HEK293 (cell line): Measurements from ENCODE around the gene VMO1.

ENCODE experiments used
- BCL11B ChIP-seq: fragments of 450-650 bp; formaldehyde crosslinking; IDR thresholded peaks from 2 replicates; pipeline ENCODE4 v1.5.1; 2016; ENCODE audit warnings: low read depth, missing biosample characterization, missing genetic modification characterization
- GFI1B ChIP-seq: fragments of 450-650 bp; formaldehyde crosslinking; IDR thresholded peaks from 2 replicates; pipeline ENCODE4 v1.5.1; 2016; ENCODE audit warnings: missing biosample characterization, missing genetic modification characterization
- GLIS1 ChIP-seq: fragments of 450-650 bp; formaldehyde crosslinking; IDR thresholded peaks from 2 replicates; pipeline ENCODE4 v1.5.1; 2016; ENCODE audit warnings: missing biosample characterization, missing genetic modification characterization
- HOXD13 ChIP-seq: sonication (generic); formaldehyde crosslinking; IDR thresholded peaks from 2 replicates; pipeline ENCODE4 v1.8.0; 2022; ENCODE audit warnings: missing genetic modification reagents, borderline replicate concordance
- KLF1 ChIP-seq: fragments of 450-650 bp; formaldehyde crosslinking; IDR thresholded peaks from 2 replicates; pipeline ENCODE4 v1.5.1; 2016; ENCODE audit warnings: missing biosample characterization, missing genetic modification characterization
- PRDM1 ChIP-seq: fragments of 450-650 bp; formaldehyde crosslinking; IDR thresholded peaks from 2 replicates; pipeline ENCODE4; 2016; ENCODE audit warnings: missing biosample characterization, missing genetic modification characterization
- SP3 ChIP-seq: fragments of 450-650 bp; formaldehyde crosslinking; IDR thresholded peaks from 2 replicates; pipeline ENCODE4 v1.5.1; 2016; ENCODE audit warnings: missing biosample characterization, missing genetic modification characterization
- YY2 ChIP-seq: fragments of 450-650 bp; formaldehyde crosslinking; IDR thresholded peaks from 2 replicates; pipeline ENCODE4 v1.5.1; 2016; ENCODE audit warnings: missing biosample characterization, missing genetic modification characterization
- ZBTB17 ChIP-seq: fragments of 450-650 bp; formaldehyde crosslinking; IDR thresholded peaks from 2 replicates; pipeline ENCODE4 v1.5.1; 2016; ENCODE audit warnings: missing biosample characterization, missing genetic modification characterization
- ZBTB48 ChIP-seq: fragments of 450-650 bp; formaldehyde crosslinking; IDR thresholded peaks from 2 replicates; pipeline ENCODE4 v1.5.1; 2016; ENCODE audit warnings: missing biosample characterization, missing genetic modification characterization
- ZBTB7A ChIP-seq: fragments of 450-650 bp; formaldehyde crosslinking; IDR thresholded peaks from 2 replicates; pipeline ENCODE4 v1.5.1; 2016; ENCODE audit warnings: low read depth, missing biosample characterization, missing genetic modification characterization
- ZBTB8A ChIP-seq: fragments of 450-650 bp; formaldehyde crosslinking; IDR thresholded peaks from 2 replicates; pipeline ENCODE4 v1.5.1; 2016; ENCODE audit warnings: missing biosample characterization, missing genetic modification characterization
- ZFHX2 ChIP-seq: fragments of 450-650 bp; formaldehyde crosslinking; conservative IDR thresholded peaks from 2 replicates; pipeline ENCODE4 v1.5.1; 2016; ENCODE audit warnings: missing biosample characterization, missing genetic modification characterization
- ZNF112 ChIP-seq: fragments of 450-650 bp; formaldehyde crosslinking; IDR thresholded peaks from 2 replicates; pipeline ENCODE4 v1.5.0; 2017; ENCODE audit warnings: missing biosample characterization, missing genetic modification characterization
- ZNF140 ChIP-seq: fragments of 450-650 bp; formaldehyde crosslinking; IDR thresholded peaks from 2 replicates; pipeline ENCODE4 v1.5.1; 2016; ENCODE audit warnings: missing biosample characterization, missing genetic modification characterization
- ZNF174 ChIP-seq: fragments of 450-650 bp; formaldehyde crosslinking; IDR thresholded peaks from 2 replicates; pipeline ENCODE4 v1.5.0; 2017; ENCODE audit warnings: missing biosample characterization, mild to moderate bottlenecking, missing genetic modification characterization
- ZNF175 ChIP-seq: fragments of 450-650 bp; formaldehyde crosslinking; IDR thresholded peaks from 2 replicates; pipeline ENCODE4 v1.5.1; 2016; ENCODE audit warnings: missing biosample characterization, missing genetic modification characterization
- ZNF2 ChIP-seq: fragments of 450-650 bp; formaldehyde crosslinking; IDR thresholded peaks from 2 replicates; pipeline ENCODE4 v1.5.1; 2016; ENCODE audit warnings: missing biosample characterization, missing genetic modification characterization
- ZNF26 ChIP-seq: fragments of 450-650 bp; formaldehyde crosslinking; IDR thresholded peaks from 2 replicates; pipeline ENCODE4 v1.5.1; 2016; ENCODE audit warnings: missing biosample characterization, missing genetic modification characterization
- ZNF341 ChIP-seq: fragments of 450-650 bp; formaldehyde crosslinking; IDR thresholded peaks from 2 replicates; pipeline ENCODE4; 2016; ENCODE audit warnings: low read depth, missing biosample characterization, missing genetic modification characterization
- ZNF366 ChIP-seq: fragments of 450-650 bp; formaldehyde crosslinking; conservative IDR thresholded peaks from 2 replicates; pipeline ENCODE4 v1.5.1; 2016; ENCODE audit warnings: missing biosample characterization, missing genetic modification characterization
- ZNF529 ChIP-seq: fragments of 450-650 bp; formaldehyde crosslinking; IDR thresholded peaks from 2 replicates; pipeline ENCODE4 v1.5.1; 2017; ENCODE audit warnings: missing genetic modification characterization, missing biosample characterization; ENCODE audit not compliant: insufficient replicate concordance
- ZNF558 ChIP-seq: fragments of 450-650 bp; formaldehyde crosslinking; IDR thresholded peaks from 2 replicates; pipeline ENCODE4 v1.5.1; 2016; ENCODE audit warnings: missing biosample characterization, missing genetic modification characterization
- ZNF571 ChIP-seq: fragments of 450-650 bp; formaldehyde crosslinking; IDR thresholded peaks from 2 replicates; pipeline ENCODE4 v1.5.0; 2017; ENCODE audit warnings: missing biosample characterization, missing genetic modification characterization
- ZNF580 ChIP-seq: fragments of 450-650 bp; formaldehyde crosslinking; IDR thresholded peaks from 2 replicates; pipeline ENCODE4 v1.5.1; 2016; ENCODE audit warnings: missing biosample characterization, missing genetic modification characterization
- ZNF610 ChIP-seq: fragments of 450-650 bp; formaldehyde crosslinking; IDR thresholded peaks from 2 replicates; pipeline ENCODE4 v1.5.1; 2016; ENCODE audit warnings: missing biosample characterization, missing genetic modification characterization, borderline replicate concordance
- ZNF660 ChIP-seq: fragments of 450-650 bp; IDR thresholded peaks from 2 replicates; pipeline ENCODE4 v1.5.1; 2018; ENCODE audit warnings: missing biosample characterization, mild to moderate bottlenecking, missing genetic modification characterization
- ZNF707 ChIP-seq: fragments of 450-650 bp; formaldehyde crosslinking; IDR thresholded peaks from 2 replicates; pipeline ENCODE4 v1.5.1; 2016; ENCODE audit warnings: missing biosample characterization, missing genetic modification characterization
- ZNF76 ChIP-seq: fragments of 450-650 bp; formaldehyde crosslinking; IDR thresholded peaks from 2 replicates; pipeline ENCODE4; 2016; ENCODE audit warnings: low read depth, missing biosample characterization, missing genetic modification characterization, borderline replicate concordance
- ZNF777 ChIP-seq: fragments of 450-650 bp; formaldehyde crosslinking; IDR thresholded peaks from 2 replicates; pipeline ENCODE4 v1.5.1; 2017; ENCODE audit warnings: missing biosample characterization, missing genetic modification characterization, borderline replicate concordance
- ZNF792 ChIP-seq: fragments of 450-650 bp; formaldehyde crosslinking; IDR thresholded peaks from 2 replicates; pipeline ENCODE4 v1.5.1; 2016; ENCODE audit warnings: missing biosample characterization, missing genetic modification characterization
- ZNF843 ChIP-seq: fragments of 450-650 bp; formaldehyde crosslinking; IDR thresholded peaks from 2 replicates; pipeline ENCODE4 v1.5.1; 2016; ENCODE audit warnings: missing biosample characterization, missing genetic modification characterization
- ZSCAN30 ChIP-seq: fragments of 450-650 bp; IDR thresholded peaks from 2 replicates; pipeline ENCODE4 v1.5.1; 2018; ENCODE audit warnings: missing biosample characterization, mild to moderate bottlenecking, missing genetic modification characterization, moderate library complexity
- TF ChIP-seq, protein P1 (sequence below): fragments of 450-650 bp; formaldehyde crosslinking; IDR thresholded peaks from 2 replicates; pipeline ENCODE4 v1.5.0; 2017; ENCODE audit warnings: missing biosample characterization, missing genetic modification characterization, borderline replicate concordance
- TF ChIP-seq, protein P2 (sequence below): fragments of 450-650 bp; formaldehyde crosslinking; conservative IDR thresholded peaks from 2 replicates; pipeline ENCODE4 v1.5.1; 2016; ENCODE audit warnings: low read depth, missing biosample characterization, missing genetic modification characterization

VMO1 gene

DNA sequence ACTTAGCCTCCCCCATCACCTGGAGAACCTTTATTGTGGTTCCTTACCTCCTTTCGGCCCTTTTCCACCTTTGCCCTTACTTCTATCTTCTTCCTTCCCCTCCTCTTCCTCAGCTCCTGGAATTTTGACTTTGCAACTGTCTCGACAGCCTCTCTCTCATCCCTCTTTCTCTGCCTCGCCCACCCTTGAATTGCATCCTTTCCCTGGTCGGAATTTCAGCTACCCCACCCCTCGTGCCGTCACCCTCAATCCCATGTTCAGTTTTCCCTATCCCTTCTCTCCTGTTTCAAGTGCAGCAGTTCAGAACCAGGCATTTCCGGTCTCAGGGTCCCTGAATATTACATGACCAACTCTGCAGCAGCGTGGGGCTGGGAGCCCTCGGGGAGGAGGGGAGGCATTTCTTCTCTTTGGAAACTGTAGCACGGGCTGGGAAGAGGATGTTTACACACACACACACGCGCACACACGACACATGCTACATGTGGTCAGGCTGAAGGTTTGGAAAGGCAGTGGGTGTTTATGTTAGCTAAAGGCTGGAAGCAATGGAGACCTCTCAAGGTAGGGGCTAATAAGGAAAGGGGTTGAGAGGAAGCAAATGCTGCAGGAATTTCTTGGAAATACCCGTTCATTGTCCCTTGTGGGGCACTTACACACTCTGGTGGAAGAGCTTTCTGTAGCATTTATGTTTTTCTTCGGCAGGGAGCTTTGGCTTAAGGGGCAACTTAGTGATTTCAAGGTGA lies 47.9 kb upstream of the VMO1 start (continued):
- no peak for TF ChIP-seq ZNF843 (tag by site-specific recombination)
- peak; percentile 88; the same call in 1 of the 2 replicates for TF ChIP-seq ZBTB48 (tag by site-specific recombination)
- TF ChIP-seq ZNF580 (tag by site-specific recombination), result no peak
- no peak for TF ChIP-seq ZNF610
- TF ChIP-seq ZBTB17 (tag by site-specific recombination), result peak; percentile 90
- no peak for TF ChIP-seq ZNF529
- TF ChIP-seq, protein P1, sequence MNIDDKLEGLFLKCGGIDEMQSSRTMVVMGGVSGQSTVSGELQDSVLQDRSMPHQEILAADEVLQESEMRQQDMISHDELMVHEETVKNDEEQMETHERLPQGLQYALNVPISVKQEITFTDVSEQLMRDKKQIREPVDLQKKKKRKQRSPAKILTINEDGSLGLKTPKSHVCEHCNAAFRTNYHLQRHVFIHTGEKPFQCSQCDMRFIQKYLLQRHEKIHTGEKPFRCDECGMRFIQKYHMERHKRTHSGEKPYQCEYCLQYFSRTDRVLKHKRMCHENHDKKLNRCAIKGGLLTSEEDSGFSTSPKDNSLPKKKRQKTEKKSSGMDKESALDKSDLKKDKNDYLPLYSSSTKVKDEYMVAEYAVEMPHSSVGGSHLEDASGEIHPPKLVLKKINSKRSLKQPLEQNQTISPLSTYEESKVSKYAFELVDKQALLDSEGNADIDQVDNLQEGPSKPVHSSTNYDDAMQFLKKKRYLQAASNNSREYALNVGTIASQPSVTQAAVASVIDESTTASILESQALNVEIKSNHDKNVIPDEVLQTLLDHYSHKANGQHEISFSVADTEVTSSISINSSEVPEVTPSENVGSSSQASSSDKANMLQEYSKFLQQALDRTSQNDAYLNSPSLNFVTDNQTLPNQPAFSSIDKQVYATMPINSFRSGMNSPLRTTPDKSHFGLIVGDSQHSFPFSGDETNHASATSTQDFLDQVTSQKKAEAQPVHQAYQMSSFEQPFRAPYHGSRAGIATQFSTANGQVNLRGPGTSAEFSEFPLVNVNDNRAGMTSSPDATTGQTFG (tag by site-specific recombination), result no peak
- TF ChIP-seq ZNF341, result peak; percentile 47; the same call in 1 of the 2 replicates
- TF ChIP-seq ZNF558 (tag by site-specific recombination), result 0 out of 2 replicates have a peak, but pooled peaks have one; percentile 15
- TF ChIP-seq, protein P2, sequence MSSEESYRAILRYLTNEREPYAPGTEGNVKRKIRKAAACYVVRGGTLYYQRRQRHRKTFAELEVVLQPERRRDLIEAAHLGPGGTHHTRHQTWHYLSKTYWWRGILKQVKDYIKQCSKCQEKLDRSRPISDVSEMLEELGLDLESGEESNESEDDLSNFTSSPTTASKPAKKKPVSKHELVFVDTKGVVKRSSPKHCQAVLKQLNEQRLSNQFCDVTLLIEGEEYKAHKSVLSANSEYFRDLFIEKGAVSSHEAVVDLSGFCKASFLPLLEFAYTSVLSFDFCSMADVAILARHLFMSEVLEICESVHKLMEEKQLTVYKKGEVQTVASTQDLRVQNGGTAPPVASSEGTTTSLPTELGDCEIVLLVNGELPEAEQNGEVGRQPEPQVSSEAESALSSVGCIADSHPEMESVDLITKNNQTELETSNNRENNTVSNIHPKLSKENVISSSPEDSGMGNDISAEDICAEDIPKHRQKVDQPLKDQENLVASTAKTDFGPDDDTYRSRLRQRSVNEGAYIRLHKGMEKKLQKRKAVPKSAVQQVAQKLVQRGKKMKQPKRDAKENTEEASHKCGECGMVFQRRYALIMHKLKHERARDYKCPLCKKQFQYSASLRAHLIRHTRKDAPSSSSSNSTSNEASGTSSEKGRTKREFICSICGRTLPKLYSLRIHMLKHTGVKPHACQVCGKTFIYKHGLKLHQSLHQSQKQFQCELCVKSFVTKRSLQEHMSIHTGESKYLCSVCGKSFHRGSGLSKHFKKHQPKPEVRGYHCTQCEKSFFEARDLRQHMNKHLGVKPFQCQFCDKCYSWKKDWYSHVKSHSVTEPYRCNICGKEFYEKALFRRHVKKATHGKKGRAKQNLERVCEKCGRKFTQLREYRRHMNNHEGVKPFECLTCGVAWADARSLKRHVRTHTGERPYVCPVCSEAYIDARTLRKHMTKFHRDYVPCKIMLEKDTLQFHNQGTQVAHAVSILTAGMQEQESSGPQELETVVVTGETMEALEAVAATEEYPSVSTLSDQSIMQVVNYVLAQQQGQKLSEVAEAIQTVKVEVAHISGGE (tag by site-specific recombination), result peak; percentile 75
- TF ChIP-seq ZNF660, result no peak
- no peak for TF ChIP-seq GLIS1 (tag by site-specific recombination)
- no peak for TF ChIP-seq HOXD13 (CRISPR knock-in tag)
- no peak for TF ChIP-seq ZNF571 (tag by site-specific recombination)
- no peak for TF ChIP-seq YY2 (tag by site-specific recombination)
- no peak for TF ChIP-seq BCL11B (tag by site-specific recombination)
- no peak for TF ChIP-seq ZNF140 (tag by site-specific recombination)
- no peak for TF ChIP-seq GFI1B (tag by site-specific recombination)
- peak; percentile 95 for TF ChIP-seq ZNF366
- TF ChIP-seq ZNF792, result no peak
- 0 out of 2 replicates have a peak, but pooled peaks have one; percentile 8 for TF ChIP-seq ZFHX2 (tag by site-specific recombination)
- peak; percentile 61; the same call in 1 of the 2 replicates for TF ChIP-seq ZNF76 (tag by site-specific recombination)
- no peak for TF ChIP-seq ZNF707 (tag by site-specific recombination)
- TF ChIP-seq ZNF26 (tag by site-specific recombination), result no peak
- no peak for TF ChIP-seq ZNF2 (tag by site-specific recombination)
- TF ChIP-seq ZBTB8A (tag by site-specific recombination), result no peak
- TF ChIP-seq ZSCAN30 (tag by site-specific recombination), result no peak
- TF ChIP-seq PRDM1 (tag by site-specific recombination), result no peak
- no peak for TF ChIP-seq ZNF174
- TF ChIP-seq ZNF777 (tag by site-specific recombination), result no peak
- no peak for TF ChIP-seq ZNF175
- peak; percentile 81 for TF ChIP-seq KLF1 (tag by site-specific recombination)
- no peak for TF ChIP-seq ZNF112 (tag by site-specific recombination)
- TF ChIP-seq ZBTB7A (tag by site-specific recombination), result 0 out of 2 replicates have a peak, but pooled peaks have one; percentile 14
- no peak; the same call in 1 of the 2 replicates for TF ChIP-seq SP3 (tag by site-specific recombination)
